ES-I3 (cell line): ENCODE measurements around the gene SLC26A11.
"Not testable (repeated sequence)": the region's sequence is repeated elsewhere in the genome, so short reads cannot be mapped to it uniquely, and the experiment has no call there.

ENCODE experiments used
- H3K36me3 ChIP-seq: 2 replicates; pipeline ENCODE4 v1.6.1; 2013; ENCODE audit warnings: mild to moderate bottlenecking, low read length, control low read depth, moderate library complexity; ENCODE audit not compliant: insufficient read depth
- H3K4me1 ChIP-seq: 2 replicates; pipeline ENCODE4 v1.6.1; 2013; ENCODE audit warnings: mild to moderate bottlenecking, control low read depth, low read length; ENCODE audit not compliant: insufficient read depth
- H3K9ac ChIP-seq: 2 replicates; pipeline ENCODE4 v1.6.1; 2013; ENCODE audit warnings: low read depth, mild to moderate bottlenecking, low read length, moderate library complexity
- H3K9me3 ChIP-seq: 2 replicates; pipeline ENCODE4 v1.6.1; 2013; ENCODE audit warnings: mild to moderate bottlenecking, low read length, moderate library complexity; ENCODE audit not compliant: control insufficient read depth, insufficient read depth

Gene SLC26A11

DNA sequence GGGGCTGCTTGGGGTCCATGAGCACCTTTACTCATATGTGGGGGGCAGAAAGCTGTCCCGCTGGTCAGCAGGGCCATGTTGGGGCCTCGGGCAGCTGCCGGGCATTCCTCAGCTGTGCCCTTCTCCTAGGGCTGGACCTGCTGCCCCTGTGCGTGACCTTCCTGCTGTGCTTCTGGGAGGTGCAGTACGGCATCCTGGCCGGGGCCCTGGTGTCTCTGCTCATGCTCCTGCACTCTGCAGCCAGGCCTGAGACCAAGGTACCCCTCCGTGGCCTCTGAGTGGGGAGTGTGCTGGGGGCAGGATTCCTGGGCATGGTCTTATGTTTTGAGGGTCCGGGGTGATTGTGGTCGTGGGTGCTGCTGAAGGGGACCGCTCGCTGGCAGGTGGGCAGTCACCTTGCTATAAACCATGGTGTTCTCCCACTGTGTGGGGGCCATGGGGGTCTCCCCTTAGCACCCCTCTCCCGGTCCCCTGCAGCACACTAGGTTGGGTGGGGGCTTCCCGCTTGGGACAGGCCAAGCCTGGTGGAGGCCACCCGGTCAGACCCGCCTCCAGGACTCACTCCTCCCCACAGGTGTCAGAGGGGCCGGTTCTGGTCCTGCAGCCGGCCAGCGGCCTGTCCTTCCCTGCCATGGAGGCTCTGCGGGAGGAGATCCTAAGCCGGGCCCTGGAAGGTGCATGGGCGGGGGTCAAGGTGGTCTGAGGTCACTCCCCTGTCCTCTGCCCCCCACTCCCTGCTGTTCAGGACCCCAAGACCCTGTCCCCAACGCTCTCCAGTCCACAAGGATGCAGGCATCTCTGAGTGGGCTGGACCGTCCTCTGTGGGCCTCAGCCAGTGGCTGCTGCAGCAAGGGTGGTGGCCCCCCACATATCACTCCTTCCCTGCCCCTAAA, 28.0 kb downstream of the SLC26A11 start:
- Histone ChIP-seq H3K9me3 (no peaks in the 10 kb centered on the region), H3K4me1 (no peaks in the 10 kb centered on the region; the same call in 1 of the 2 replicates), H3K9ac (no peak overlapping the region), H3K36me3 (peaks cover 8% of the 10 kb centered on the region; the same call in 1 of the 2 replicates)

DNA sequence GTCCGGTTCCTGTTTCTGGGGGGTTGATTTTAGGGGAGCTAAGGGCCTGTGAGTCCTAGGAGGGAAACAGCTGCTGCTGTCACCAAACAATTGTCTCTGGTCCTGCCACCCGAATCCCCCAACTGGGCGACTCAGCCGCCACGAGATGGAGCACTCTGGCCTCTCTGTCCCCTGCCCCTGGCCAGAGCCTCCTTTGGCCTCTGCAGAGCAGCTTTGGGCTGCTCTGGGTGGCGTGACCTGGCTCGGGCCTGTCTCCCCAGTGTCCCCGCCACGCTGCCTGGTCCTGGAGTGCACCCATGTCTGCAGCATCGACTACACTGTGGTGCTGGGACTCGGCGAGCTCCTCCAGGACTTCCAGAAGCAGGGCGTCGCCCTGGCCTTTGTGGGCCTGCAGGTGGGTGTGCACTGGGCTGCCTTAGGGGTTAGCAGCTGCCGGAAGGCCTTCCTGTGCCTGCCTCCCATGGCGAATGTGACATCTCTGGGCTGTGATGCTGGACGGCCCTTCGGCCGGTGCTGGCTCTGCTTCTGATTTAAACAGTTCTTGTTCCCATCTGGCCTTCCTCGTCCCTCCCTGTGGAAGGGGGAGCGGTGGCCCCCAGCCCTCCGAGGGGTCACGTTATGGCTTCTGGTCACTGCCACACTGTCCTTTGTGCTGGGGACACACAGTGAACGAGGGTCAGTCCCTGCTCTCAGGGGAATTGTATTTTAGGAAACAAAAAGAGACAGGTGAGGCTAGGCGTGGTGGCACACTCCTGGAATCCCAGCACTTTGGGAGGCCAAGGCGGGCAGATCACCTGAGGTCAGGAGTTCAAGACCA, 28.9 kb downstream of the SLC26A11 start:
- no peak overlapping the region for H3K9ac ChIP-seq
- H3K4me1 ChIP-seq, result no peaks in the 10 kb centered on the region; the same call in 1 of the 2 replicates
- H3K36me3 ChIP-seq, result peaks cover 8% of the 10 kb centered on the region; the same call in 1 of the 2 replicates
- no peaks in the 10 kb centered on the region for H3K9me3 ChIP-seq

DNA sequence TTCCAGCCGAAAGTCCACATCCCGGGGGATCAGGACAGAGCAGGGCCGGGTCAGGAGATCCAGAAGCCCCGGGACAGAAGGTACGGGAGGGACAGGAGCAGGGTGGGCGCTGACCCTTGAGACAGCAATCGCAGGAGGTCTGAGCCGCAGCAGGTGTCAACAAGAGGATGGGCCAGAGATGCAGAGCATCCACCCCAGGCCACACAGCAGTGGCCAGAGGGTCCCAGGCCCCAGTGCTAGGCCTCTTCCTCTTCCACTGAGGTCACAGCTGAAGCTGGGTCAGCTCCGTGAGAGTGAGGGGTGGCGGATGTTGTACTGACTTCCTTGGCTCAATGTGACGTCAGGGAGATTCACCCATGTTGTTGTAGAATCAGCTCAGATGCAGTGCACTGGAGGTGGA, 31.7 kb downstream of the SLC26A11 start:
- Histone ChIP-seq H3K4me1 (peaks cover 12% of the 10 kb centered on the region; the same call in 1 of the 2 replicates), H3K9me3 (no peaks in the 10 kb centered on the region), H3K36me3 (0 out of 2 replicates have a peak, but pooled peaks cover 3% of the 10 kb centered on the region), H3K9ac (no peak overlapping the region)

DNA sequence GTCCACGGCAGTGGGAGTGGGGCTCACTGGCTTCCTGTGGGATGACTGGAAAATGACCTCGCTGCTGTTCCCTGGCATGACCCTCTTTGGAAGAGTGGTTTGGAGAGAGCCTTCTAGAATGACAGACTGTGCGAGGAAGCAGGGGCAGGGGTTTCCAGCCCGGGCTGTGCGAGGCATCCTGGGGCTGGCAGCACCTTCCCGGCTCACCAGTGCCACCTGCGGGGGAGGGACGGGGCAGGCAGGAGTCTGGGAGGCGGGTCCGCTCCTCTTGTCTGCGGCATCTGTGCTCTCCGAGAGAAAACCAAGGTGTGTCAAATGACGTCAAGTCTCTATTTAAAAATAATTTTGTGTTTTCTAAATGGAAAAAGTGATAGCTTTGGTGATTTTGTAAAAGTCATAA, 32.6 kb downstream of the SLC26A11 start:
- Histone ChIP-seq H3K36me3 (0 out of 2 replicates have a peak, but pooled peaks cover 3% of the 10 kb centered on the region), H3K9me3 (no peaks in the 10 kb centered on the region), H3K4me1 (peaks cover 19% of the 10 kb centered on the region; the same call in 1 of the 2 replicates), H3K9ac (no peak overlapping the region)

DNA sequence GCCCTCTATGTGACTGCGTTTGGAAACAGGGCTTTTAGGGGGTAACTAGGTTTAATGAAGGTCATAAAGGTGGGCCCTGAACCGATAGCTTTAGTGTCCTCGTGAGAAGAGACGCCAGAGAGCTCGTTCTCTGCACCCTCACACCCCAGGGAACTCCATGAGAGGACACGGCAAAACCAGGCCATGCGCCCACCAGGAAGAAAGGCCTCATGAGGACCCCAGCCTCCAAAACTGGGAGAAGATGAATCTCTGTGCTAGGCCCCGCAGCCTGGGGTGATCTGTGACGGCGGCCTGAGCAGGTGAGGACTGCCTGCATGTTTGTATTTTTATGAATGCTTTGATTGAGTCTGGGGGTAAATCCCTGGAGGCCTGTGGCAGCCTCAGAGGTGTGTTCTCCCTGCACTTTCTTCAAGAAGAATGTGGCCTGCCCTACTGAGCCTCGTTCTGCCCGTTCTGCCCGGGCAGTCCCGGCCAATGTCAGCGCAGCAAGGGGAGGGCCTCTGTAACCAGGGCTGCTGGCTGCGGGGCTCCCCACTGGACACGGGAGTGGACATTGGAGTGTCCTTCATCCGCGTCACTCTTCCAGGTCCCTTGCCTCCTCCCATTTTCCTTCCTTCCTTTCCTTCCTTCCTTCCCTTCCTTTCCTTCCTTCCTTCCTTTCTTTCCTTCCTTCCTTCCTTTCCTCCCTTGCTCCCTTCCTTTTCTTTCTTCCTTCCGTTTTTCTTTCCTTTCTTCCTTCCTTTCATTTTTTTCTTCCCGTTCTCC, 33.6 kb downstream of the SLC26A11 start:
- Histone ChIP-seq H3K36me3 (0 out of 2 replicates have a peak, but pooled peaks cover 3% of the 10 kb centered on the region), H3K9ac (no peak overlapping the region), H3K4me1 (peaks cover 24% of the 10 kb centered on the region), H3K9me3 (no peaks in the 10 kb centered on the region)

DNA sequence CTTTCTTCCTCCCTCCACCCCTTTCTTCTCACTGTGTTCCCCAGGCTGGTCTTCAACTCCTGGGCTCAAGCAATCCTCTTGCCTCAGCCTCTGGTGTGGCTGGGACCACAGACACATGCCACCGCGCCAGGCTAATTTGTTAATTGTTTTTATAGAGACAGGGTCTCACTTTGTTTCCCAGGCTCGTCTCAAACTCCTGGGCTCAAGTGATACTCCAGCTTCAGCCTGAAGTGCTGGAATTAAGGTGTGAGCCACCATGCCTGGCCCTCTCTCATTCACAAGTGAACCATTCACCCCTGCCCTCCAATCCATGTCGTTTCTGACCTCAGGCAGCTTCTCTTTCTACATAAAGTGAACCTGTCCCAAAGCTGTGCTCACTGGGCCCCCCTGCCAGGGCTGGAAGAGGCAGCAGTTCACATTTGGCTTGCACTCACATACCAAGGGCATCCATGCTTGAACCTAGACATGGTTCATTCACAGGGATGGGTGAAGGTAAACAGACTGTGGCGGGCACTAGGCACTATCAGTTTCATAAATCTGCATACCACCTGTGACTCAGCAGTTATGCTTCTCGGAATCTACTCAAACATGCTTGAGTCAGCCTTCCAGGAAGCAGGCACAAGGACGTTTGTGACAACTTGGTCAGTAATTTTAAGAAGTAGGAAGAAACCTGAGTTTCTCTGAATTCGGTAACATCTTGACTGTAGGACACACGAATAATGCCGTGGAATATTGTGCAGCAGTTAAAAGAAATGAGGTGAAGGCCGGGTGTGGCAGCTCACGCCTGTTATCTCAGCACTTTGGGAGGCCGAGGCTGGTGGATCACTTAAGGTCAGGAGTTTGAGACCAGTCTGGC, 34.4 kb downstream of the SLC26A11 start:
- Histone ChIP-seq H3K36me3 (0 out of 2 replicates have a peak, but pooled peaks cover 3% of the 10 kb centered on the region), H3K9ac (no peak overlapping the region), H3K4me1 (peaks cover 28% of the 10 kb centered on the region), H3K9me3 (no peaks in the 10 kb centered on the region)

DNA sequence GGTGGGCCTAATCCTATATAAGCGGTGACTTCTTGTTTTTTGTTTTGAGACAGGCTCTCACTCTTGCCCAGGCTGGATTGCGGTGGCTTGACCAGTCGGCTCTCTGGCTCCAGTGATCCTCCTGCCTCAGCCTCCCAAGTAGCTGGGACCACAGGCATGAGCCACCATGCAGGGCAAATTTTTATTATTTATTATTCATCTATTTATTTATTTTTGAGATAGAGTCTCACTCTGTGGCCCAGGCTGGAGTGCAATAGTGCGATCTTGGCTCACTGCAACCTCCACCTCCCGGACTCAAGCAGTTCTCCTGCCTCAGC, 35.8 kb downstream of the SLC26A11 start:
- H3K9me3 ChIP-seq, result no peaks in the 10 kb centered on the region
- H3K9ac ChIP-seq, result no peak overlapping the region
- 0 out of 2 replicates have a peak, but pooled peaks cover 3% of the 10 kb centered on the region for H3K36me3 ChIP-seq
- H3K4me1 ChIP-seq, result peaks cover 29% of the 10 kb centered on the region

DNA sequence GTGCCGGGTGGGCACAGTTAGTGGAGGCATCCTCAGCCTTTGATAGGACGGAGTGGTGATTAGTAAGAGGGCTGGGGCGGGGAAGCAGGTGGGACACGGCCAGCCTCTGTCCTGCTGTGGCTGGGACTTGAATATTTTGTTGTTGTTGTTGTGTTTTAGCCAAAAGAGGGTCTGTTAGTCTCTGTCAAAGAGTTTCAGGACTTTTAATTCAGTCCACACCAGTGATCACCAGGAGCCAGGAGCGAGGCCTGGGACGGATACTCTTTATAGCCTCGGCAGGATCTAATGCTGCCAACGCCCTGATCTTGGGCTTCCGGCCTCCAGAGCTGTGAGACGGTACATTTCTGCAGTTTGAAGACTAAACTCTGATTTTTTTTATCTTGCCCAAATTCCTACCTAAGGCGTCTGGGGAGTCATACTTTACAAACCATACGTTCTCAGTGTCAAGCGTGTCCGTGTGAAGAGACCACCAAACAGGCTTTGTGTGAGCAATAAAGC, 37.5 kb downstream of the SLC26A11 start:
- H3K9ac ChIP-seq, result 0 out of 2 replicates have a peak overlapping the region, but pooled peaks have one; percentile 2
- no peaks in the 10 kb centered on the region for H3K9me3 ChIP-seq
- peaks cover 39% of the 10 kb centered on the region for H3K4me1 ChIP-seq
- no peaks in the 10 kb centered on the region for H3K36me3 ChIP-seq

DNA sequence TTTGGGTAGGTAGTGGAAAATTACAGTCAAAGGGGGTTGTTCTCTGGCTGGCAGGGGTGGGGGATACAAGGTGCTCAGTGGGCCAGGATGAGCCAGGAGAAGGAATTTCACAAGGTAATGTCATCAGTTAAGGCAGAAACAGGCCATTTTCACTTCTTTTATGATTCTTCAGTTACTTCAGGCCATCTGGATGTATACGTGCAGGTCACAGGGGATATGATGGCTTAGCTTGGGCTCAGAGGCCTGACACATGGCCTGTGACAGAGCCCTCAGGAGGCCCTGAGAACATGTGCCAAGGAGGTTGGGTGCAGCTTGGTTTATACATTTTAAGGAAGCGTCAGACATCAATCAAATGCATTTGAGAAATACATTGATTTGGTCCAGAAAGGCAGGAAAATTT, 38.1 kb downstream of the SLC26A11 start:
- not testable (repeated sequence) for H3K36me3 ChIP-seq, H3K9ac ChIP-seq

DNA sequence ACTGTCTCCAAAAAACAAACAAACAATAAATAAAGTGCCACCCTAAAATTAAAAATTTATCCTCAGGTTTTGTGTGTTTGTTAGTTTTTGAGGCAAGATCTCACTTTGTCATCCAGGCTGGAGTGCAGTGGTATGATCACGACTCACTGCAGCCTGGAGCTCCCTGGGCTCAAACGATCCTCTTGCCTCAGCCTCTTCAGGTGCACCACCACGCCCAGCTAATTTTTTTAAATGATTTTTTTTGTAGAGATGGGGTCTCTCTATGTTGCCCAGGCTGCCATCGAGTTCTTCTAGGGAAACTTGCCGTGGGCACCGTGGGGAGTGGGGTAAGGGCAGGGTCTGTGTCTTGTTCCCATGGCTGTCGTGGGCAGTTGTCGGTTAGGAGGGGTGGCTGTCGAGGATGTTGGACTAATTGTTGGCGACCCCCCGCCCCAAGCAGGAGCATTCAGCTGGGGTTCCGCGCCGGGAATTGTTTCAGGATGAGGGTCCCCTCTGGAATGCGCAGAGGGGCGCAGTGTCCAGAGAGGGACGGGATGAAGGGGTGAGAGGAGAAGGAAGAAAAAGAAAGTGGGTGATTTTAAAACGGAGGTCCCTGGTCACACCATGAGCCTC, 39.3 kb downstream of the SLC26A11 start:
- Histone ChIP-seq H3K9ac (peak overlapping the region; percentile 75), H3K4me1 (peaks cover 54% of the 10 kb centered on the region)

More for the DNA sequence above, 38.1 kb downstream of the SLC26A11 start:
- peaks cover 44% of the 10 kb centered on the region for H3K4me1 ChIP-seq
- H3K9me3 ChIP-seq, result not testable (repeated sequence)

DNA sequence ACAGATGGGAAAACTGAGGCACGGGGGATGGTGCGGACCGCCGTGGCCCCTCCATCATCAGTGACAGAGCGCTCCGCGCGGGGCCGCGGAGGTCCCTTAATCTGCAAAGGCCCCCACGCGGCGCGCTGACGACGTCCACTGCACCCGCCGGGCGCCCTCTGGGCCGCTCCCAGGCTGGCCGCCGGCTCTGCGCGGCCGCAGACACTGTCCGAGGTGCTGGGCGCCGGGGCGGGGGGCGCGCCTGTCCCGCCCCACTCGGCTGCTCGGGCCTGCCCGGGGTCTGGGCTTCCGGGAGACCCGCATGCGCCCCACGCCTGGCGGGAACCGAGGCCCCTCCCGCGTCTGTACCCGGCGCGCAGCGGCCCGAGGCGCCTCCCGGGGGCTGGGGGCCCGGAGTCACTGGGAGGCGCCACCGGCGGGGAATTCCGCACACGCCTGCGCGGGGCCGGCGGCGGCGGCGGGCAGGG, 39.9 kb downstream of the SLC26A11 start:
- Histone ChIP-seq H3K9me3 (no peaks in the 10 kb centered on the region), H3K4me1 (peaks cover 48% of the 10 kb centered on the region), H3K9ac (peak overlapping the region; percentile 75), H3K36me3 (no peaks in the 10 kb centered on the region)

More for the DNA sequence above, 39.3 kb downstream of the SLC26A11 start:
- no peaks in the 10 kb centered on the region for H3K9me3 ChIP-seq
- H3K36me3 ChIP-seq, result no peaks in the 10 kb centered on the region

DNA sequence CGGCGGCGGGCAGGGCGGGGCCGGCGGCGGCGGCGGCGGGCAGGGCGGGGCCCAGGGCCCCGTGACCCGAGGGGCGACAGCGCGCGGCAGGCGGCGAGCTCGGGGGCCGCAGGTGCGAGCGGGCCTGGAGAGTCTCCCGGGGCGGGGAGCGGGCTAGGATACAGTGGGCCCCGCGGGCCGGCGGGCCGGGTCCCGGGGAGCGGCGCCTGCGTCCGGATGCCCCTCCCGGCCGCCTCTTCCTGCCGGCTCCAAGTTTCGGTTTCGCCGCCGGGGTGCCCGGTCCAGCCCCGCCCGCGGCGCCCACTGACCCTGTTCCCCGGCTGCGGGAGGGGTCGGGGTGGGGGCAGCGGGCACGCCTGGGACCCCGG, 40.5 kb downstream of the SLC26A11 start, which contains the start of gene RNF213:
Gene RNF213, plus strand, starts transcription at position 62 of the 368 bp plus-strand sequence. CDS start 2,830 bp downstream, outside the sequence.
- Histone ChIP-seq H3K4me1 (peaks cover 46% of the 10 kb centered on the region), H3K9ac (peak within 1 kb of the TSS; percentile 97), H3K36me3 (no peaks in the 10 kb centered on the region; the same call in 1 of the 2 replicates), H3K9me3 (no peaks in the 10 kb centered on the region)
